GM12891 (cell line): ENCODE results near the gene KCNMA1.

Source experiments
- DNase-seq: peaks from one replicate; pipeline ENCODE4 v3.0.0; 2011; ENCODE audit warnings: low spot score; ENCODE audit not compliant: insufficient read length
- FAIRE-seq: peaks from 2 replicates; lab custom pipeline; 2011; peaks lifted over from hg19 to GRCh38; lab: Jason Lieb, UNC
- PAX5 ChIP-seq: IDR thresholded peaks from 2 replicates; pipeline ENCODE4 v1.6.1; 2011; ENCODE audit warnings: low read length, moderate library complexity, mild to moderate bottlenecking; ENCODE audit not compliant: insufficient read depth, severe bottlenecking
- POLR2A ChIP-seq: IDR thresholded peaks from 2 replicates; pipeline ENCODE4 v1.6.1; 2011; ENCODE audit warnings: low read depth, low read length, control low read depth
- POLR2AphosphoS5 ChIP-seq: IDR thresholded peaks from 2 replicates; pipeline ENCODE4 v1.6.1; 2011; ENCODE audit warnings: low read depth, low read length, control low read depth
- POU2F2 ChIP-seq: IDR thresholded peaks from 2 replicates; pipeline ENCODE4 v1.6.1; 2011; ENCODE audit warnings: low read depth, mild to moderate bottlenecking, control low read depth, low read length, moderate library complexity
- SPI1 ChIP-seq: IDR thresholded peaks from 2 replicates; pipeline ENCODE4 v1.6.1; 2011; ENCODE audit warnings: low read depth, low read length, control low read depth
- TAF1 ChIP-seq: IDR thresholded peaks from 2 replicates; pipeline ENCODE4 v1.6.1; 2011; ENCODE audit warnings: low read depth, low read length, control low read depth

The KCNMA1 gene

GRCh38 chr10:77500754-77501151, 136.9 kb downstream of the KCNMA1 start:
- FAIRE-seq (no peak), DNase-seq (no peak)
- TF ChIP-seq SPI1 = no peak
- TF ChIP-seq POLR2A = no peak
- TF ChIP-seq POLR2AphosphoS5 = no peak
- no peak for TF ChIP-seq TAF1
- no peak for TF ChIP-seq POU2F2
- TF ChIP-seq PAX5 = no peak

GRCh38 chr10:77498829-77499228, 138.8 kb downstream of the KCNMA1 start:
- no peak for FAIRE-seq

GRCh38 chr10:77498210-77498609, 139.4 kb downstream of the KCNMA1 start:
- TF ChIP-seq SPI1 (no peak), TAF1 (no peak), POLR2AphosphoS5 (no peak), POLR2A (no peak), PAX5 (no peak), POU2F2 (no peak)
- DNase-seq (no peak), FAIRE-seq (no peak)

More at GRCh38 chr10:77498829-77499228, 138.8 kb downstream of the KCNMA1 start:
- no peak for DNase-seq
- TF ChIP-seq TAF1 (no peak), POLR2AphosphoS5 (no peak), POLR2A (no peak), SPI1 (no peak), PAX5 (no peak)

GRCh38 chr10:77497748-77498147, 139.9 kb downstream of the KCNMA1 start:
- TF ChIP-seq TAF1 (no peak), POU2F2 (no peak), PAX5 (no peak)
- FAIRE-seq (no peak), DNase-seq (no peak)

GRCh38 chr10:77496941-77497420, 140.6 kb downstream of the KCNMA1 start:
- DNase-seq (no peak), FAIRE-seq (no peak)
- TF ChIP-seq PAX5 (no peak), SPI1 (no peak), POLR2A (no peak), POU2F2 (no peak), TAF1 (no peak), POLR2AphosphoS5 (no peak)

GRCh38 chr10:77494756-77495541, 142.7 kb downstream of the KCNMA1 start:
- no peak for DNase-seq
- FAIRE-seq = no peak
- TF ChIP-seq SPI1 (no peak), TAF1 (no peak), PAX5 (no peak), POLR2A (no peak), POU2F2 (no peak), POLR2AphosphoS5 (no peak)

- TF ChIP-seq PAX5 (no peak), POLR2A (0 out of 2 replicates have a peak, but pooled peaks have one; percentile 15), SPI1 (no peak)
- DNase-seq (no peak), FAIRE-seq (no peak)
Measured at GRCh38 chr10:77494327-77494726, 143.3 kb downstream of the KCNMA1 start.

- FAIRE-seq = no peak
- TF ChIP-seq PAX5 = no peak
- no peak for TF ChIP-seq POU2F2
- TF ChIP-seq SPI1 = no peak
- no peak for TF ChIP-seq POLR2AphosphoS5
- no peak for TF ChIP-seq TAF1
- TF ChIP-seq POLR2A = no peak
- no peak for DNase-seq
Measured at GRCh38 chr10:77493851-77494261, 143.8 kb downstream of the KCNMA1 start.

GRCh38 chr10:77493239-77493806, 144.3 kb downstream of the KCNMA1 start:
- FAIRE-seq = no peak

GRCh38 chr10:77492368-77492994, 145.1 kb downstream of the KCNMA1 start:
- TF ChIP-seq TAF1 = no peak
- TF ChIP-seq SPI1 = no peak
- no peak for TF ChIP-seq POU2F2
- TF ChIP-seq POLR2AphosphoS5 = no peak
- no peak for TF ChIP-seq PAX5
- no peak for TF ChIP-seq POLR2A
- no peak for FAIRE-seq

More at GRCh38 chr10:77493239-77493806, 144.3 kb downstream of the KCNMA1 start:
- TF ChIP-seq POU2F2 (no peak), POLR2AphosphoS5 (no peak), SPI1 (no peak), PAX5 (no peak), POLR2A (no peak), TAF1 (no peak)
- DNase-seq = no peak

More at GRCh38 chr10:77492368-77492994, 145.1 kb downstream of the KCNMA1 start:
- DNase-seq = no peak
